HUDEP-2 (cell line): ENCODE results near the gene IFIH1.

ENCODE experiments used
- DNase-seq, 76 experiments: peaks; one replicate each; lab custom pipeline; 2025; ENCODE audit not compliant: unreplicated experiment in 76 of 76; lab: John Stamatoyannopoulos, UW

The IFIH1 gene

GRCh38 chr2:162261032-162261945 is 57.2 kb downstream of the IFIH1 start:
- DNase-seq, result no peak

DNA sequence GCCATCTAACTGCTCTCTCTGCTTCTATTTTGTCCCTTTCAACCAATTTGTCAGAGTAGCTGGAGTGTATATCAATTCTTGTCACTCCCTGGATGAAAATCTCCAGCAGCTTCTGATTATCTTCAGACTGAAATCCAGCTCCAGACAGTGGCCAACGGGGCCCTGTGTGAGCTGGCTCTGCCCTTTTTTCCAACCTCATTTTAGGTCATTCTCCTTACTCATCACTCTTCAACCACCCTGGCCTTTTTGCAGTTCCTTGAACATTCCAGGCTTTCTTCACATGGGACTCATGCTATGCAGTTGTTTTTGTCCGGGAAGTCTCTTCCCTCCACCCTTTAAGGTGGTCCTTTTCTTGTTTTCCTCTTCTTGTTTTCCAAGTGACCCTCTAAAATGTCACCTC is 59.8 kb downstream of the IFIH1 start:
- no peak for DNase-seq

DNA sequence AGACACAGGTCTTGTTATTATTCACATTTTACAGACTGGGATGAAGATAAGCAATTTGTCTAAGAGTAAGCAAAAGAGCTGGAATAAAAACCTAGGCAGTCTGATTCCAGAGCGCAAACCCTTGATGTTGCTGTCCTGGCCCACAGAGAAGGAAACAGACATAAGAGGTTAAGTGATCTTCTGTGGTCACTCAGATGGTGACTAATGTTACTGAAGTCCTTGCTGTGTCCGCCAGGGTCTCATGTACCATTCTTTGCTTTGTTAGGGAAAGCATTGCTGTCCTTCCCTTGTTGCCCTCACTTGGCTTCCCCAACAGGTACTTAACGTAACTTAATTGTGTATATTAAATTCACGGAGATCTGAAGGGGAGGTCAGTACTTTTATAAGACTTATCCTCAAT is 60.3 kb downstream of the IFIH1 start:
- DNase-seq, result no peak

- no peak for DNase-seq
Observed at GRCh38 chr2:162257425-162257824, 61.1 kb downstream of the IFIH1 start.

GRCh38 chr2:162256591-162256991 is 61.9 kb downstream of the IFIH1 start:
- DNase-seq, result no peak

- no peak for DNase-seq
Observed at GRCh38 chr2:162254236-162254871, 64.1 kb downstream of the IFIH1 start.

DNA sequence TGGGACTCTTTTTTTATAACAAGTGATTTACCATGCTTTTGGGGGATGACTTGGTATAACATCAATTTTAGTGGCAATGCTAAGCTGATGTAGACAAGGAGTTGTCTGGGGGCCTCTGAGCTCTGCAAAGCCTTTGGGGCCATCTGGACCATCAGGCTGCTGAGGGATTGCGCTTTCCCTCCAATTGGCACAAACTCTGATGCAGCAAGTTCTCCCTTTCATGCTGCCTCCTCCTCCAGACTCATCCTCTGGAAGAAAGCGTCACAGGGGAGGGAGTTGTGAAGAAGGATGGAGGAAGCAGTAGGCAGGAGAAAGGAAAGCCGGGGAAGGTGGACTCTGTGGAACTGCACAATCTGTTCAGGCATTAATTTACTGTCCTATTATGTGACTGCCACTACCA is 65.0 kb downstream of the IFIH1 start:
- no peak for DNase-seq

GRCh38 chr2:162252153-162252552 is 66.3 kb downstream of the IFIH1 start:
- DNase-seq, result no peak

GRCh38 chr2:162245781-162246180 is 72.7 kb downstream of the IFIH1 start:
- no peak for DNase-seq

- no peak for DNase-seq
Observed at GRCh38 chr2:162245061-162245460, 73.4 kb downstream of the IFIH1 start.

DNA sequence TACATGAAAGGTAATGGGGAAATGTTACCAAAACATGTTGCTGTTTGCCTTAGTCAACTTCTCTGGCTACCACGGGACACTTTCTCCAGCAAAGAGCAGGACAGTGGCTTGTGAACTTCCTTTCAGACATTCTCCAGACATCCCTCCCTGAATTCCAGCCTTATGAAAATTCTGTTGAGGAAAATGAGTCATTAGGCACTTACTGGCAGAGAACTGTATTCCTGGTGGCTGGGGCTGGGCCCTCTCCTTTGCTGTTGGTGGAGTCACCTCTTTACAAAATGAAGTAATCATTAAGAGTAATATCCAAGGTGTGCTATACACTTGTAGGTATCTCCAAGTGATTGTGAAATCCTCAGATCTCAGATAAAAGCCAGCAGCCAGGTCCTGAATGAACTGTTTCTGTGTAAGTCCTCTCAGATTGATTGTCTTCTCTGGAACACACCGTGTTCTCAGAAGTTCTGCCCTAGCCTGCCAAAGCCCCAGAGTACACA is 73.9 kb downstream of the IFIH1 start:
- DNase-seq, result no peak

DNA sequence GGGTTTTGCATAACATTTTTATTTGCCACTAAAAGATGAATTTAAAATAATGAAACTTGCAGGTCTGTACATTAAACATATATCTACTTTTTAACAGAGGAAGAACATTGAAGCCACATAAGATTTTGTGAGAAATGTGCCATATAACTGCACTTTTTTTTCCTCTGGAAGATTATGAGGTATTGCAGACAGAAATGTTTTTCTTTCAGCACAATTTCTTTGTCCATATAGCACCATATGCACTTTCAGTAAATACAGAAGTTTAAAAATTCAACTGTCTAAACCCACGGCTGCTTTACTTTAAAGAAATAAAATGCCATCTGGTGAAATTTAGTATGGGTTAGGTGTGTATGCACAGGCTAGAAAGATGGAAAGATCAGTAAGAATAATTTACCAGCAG is 74.8 kb downstream of the IFIH1 start:
- DNase-seq, result no peak

DNA sequence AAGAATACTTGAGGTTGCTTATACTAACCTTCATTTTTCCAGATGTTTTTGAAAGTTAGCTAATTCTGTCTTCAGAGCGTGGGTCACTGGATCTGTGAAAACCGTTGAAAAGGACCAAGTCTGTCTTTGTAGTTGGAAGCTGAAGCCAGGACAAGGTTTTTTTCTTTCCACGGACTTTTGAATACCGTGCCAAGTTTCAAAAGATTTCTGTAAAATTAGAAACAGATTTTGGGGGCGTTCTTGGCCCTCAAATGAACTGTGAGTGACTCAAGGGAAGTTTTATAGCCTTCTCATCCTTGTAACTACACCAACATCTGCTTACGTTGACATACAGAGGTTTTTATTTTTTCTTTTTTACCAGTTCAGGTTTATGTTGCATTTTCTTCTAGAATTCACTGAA is 75.2 kb downstream of the IFIH1 start, which contains the start of gene FAP:
TSS of gene FAP (minus strand) at position 152 of the 400 bp plus-strand sequence. CDS start at position 34, 118 bp downstream.
- no peak for DNase-seq

- no peak for DNase-seq
Observed at GRCh38 chr2:162242586-162243280, 75.8 kb downstream of the IFIH1 start.

GRCh38 chr2:162241571-162241970 is 76.9 kb downstream of the IFIH1 start:
- no peak for DNase-seq

- no peak for DNase-seq
Observed at GRCh38 chr2:162234620-162235462, 83.6 kb downstream of the IFIH1 start.

DNA sequence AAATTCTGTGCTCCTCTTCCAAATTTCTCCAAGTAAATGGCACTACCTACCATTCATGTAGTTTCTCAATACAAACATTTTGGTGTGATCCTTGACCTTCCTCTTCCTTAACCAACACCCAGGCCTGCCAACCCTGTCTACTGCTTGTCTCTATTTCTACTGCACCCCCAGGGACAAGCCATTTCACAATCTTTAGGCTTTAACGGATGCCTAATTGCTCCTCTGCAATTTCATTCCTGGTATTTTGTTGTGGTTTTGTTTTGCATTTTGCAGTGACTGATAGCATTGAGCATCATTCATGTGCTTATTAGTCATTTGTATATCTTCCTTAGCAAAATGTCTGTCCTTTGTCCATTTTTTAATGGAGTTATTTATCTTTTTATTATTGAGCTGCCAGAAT is 85.3 kb downstream of the IFIH1 start:
- no peak for DNase-seq

DNA sequence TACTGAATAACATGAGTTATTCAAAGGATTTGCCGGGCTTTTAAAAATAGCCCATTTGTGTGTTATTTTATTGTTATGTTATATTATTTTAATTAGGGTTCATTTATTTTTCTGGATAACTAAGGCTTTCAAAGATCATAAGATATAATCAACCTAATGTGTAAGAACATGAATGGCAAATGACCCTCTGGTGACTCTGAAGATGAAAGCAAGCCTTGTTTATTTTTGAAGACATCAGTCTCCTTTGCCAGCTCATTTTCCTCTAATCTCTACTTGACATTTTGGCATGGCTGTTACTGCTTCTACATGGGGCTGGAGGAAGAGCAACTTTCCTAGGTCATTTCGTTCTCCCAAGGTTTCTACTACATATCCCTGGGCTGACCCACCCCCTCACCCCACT is 85.8 kb downstream of the IFIH1 start:
- no peak for DNase-seq

DNA sequence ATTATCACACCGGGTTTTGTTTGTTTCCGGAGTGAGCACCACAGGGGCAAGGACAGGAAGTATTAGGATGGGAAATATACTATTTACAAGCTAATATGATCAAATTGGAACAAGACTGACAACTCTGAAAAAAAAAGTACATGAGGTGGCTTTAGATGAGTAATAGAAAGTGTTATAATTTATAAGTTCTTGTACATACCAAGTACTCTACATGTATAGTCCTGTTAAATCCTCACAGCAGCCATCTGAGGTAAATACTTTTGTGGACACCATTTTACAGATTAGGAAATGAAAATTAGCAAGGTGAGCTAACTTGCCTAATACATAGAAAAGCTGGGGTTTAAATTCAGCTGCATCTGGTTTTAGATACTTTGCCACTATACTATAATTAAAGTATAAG is 86.5 kb downstream of the IFIH1 start:
- no peak for DNase-seq

- no peak for DNase-seq
Observed at GRCh38 chr2:162230761-162231160, 87.7 kb downstream of the IFIH1 start.
